Neural crest cell (in vitro differentiated cells): ENCODE results near the gene CWC22. TPM values are rescaled to one million over a fixed set of nuclear protein-coding genes. Genes with fewer than 3 reads are reported as not detected.
"Not testable (repeated sequence)": the region's sequence is repeated elsewhere in the genome, so short reads cannot be mapped to it uniquely, and the experiment has no call there.

Source experiments
- DNase-seq: peaks from one replicate; pipeline ENCODE4 v3.0.0; 2021; ENCODE audit warnings: low read depth, mixed read lengths, low spot score
- H3K27ac Mint-ChIP-seq: one replicate; pipeline ENCODE4 v1.8.0; 2021; ENCODE audit warnings: mild to moderate bottlenecking, mixed read lengths; ENCODE audit not compliant: unreplicated experiment
- H3K27me3 Mint-ChIP-seq: 2 replicates; pipeline ENCODE4 v1.8.0; 2021; ENCODE audit warnings: low read depth, mild to moderate bottlenecking, mixed read lengths
- H3K36me3 Mint-ChIP-seq: 2 replicates; pipeline ENCODE4 v1.8.0; 2021; ENCODE audit warnings: low read depth, mild to moderate bottlenecking, mixed read lengths
- H3K4me1 Mint-ChIP-seq: 2 replicates; pipeline ENCODE4 v1.8.0; 2021; ENCODE audit warnings: mixed read lengths
- H3K4me3 Mint-ChIP-seq: one replicate; pipeline ENCODE4 v1.8.0; 2021; ENCODE audit warnings: mild to moderate bottlenecking, mixed read lengths
- H3K9me3 Mint-ChIP-seq: 2 replicates; pipeline ENCODE4 v1.8.0; 2021; ENCODE audit warnings: mixed read lengths
- total RNA-seq: library from RNA; stranded (reverse); gene quantifications from 2 replicates; pipeline ENCODE4 v1.2.1, GENCODE V29; 2021
- TF ChIP-seq, protein P1 (sequence below): fragments of 200-600 bp; sonication (generic); conservative IDR thresholded peaks from 2 replicates; pipeline ENCODE4 v1.5.0; 2021; ENCODE audit warnings: antibody characterized with exemption, mild to moderate bottlenecking

The CWC22 gene
- total RNA-seq, 1 donor from 2014 or later = 25.8 TPM

- Mint-ChIP-seq H3K36me3 (no peaks in the 10 kb centered on the region), H3K27me3 (no peaks in the 10 kb centered on the region), H3K9me3 (no peaks in the 10 kb centered on the region), H3K4me1 (peaks cover 9% of the 10 kb centered on the region), H3K27ac (no peak overlapping the region), H3K4me3 (no peak overlapping the region)
- DNase-seq = no peak
- TF ChIP-seq, protein P1, sequence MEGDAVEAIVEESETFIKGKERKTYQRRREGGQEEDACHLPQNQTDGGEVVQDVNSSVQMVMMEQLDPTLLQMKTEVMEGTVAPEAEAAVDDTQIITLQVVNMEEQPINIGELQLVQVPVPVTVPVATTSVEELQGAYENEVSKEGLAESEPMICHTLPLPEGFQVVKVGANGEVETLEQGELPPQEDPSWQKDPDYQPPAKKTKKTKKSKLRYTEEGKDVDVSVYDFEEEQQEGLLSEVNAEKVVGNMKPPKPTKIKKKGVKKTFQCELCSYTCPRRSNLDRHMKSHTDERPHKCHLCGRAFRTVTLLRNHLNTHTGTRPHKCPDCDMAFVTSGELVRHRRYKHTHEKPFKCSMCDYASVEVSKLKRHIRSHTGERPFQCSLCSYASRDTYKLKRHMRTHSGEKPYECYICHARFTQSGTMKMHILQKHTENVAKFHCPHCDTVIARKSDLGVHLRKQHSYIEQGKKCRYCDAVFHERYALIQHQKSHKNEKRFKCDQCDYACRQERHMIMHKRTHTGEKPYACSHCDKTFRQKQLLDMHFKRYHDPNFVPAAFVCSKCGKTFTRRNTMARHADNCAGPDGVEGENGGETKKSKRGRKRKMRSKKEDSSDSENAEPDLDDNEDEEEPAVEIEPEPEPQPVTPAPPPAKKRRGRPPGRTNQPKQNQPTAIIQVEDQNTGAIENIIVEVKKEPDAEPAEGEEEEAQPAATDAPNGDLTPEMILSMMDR = no peak
These were observed 67.8 kb downstream of the CWC22 start for GRCh38 chr2:179939259-179939658.

DNA sequence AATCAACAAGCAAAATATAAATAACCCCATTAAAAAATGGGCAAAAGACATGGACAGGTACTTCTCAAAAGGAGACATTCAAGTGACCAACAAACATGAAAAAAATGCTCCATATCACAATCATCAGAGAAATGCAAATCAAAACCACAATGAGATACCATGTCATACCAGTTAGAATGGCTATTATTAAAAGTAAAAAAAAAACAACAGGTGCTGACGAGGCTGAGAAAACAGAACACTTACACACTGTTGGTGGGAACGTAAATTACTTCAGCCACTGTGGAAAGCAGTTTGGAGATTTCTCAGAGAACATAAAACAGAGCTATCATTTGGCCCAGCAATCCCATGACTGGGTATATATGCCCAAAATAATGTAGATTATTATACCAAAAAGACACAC, 69.1 kb downstream of the CWC22 start:
- DNase-seq = no peak
- no peaks in the 10 kb centered on the region for H3K9me3 Mint-ChIP-seq
- TF ChIP-seq, protein P1 = no peak
- H3K27me3 Mint-ChIP-seq = no peaks in the 10 kb centered on the region
- H3K27ac Mint-ChIP-seq = no peak overlapping the region
- no peak overlapping the region for H3K4me3 Mint-ChIP-seq
- H3K36me3 Mint-ChIP-seq = peaks cover 4% of the 10 kb centered on the region
- peaks cover 9% of the 10 kb centered on the region for H3K4me1 Mint-ChIP-seq

- no peak overlapping the region for H3K4me3 Mint-ChIP-seq
- TF ChIP-seq, protein P1 = peak; percentile 65
- DNase-seq = peak; percentile 16
- no peaks in the 10 kb centered on the region for H3K27me3 Mint-ChIP-seq
- H3K4me1 Mint-ChIP-seq = peaks cover 9% of the 10 kb centered on the region
- peaks cover 5% of the 10 kb centered on the region for H3K36me3 Mint-ChIP-seq
- H3K27ac Mint-ChIP-seq = no peak overlapping the region
- peaks cover under 1% of the 10 kb centered on the region for H3K9me3 Mint-ChIP-seq
These were observed 70.4 kb downstream of the CWC22 start for GRCh38 chr2:179936654-179937053.

DNA sequence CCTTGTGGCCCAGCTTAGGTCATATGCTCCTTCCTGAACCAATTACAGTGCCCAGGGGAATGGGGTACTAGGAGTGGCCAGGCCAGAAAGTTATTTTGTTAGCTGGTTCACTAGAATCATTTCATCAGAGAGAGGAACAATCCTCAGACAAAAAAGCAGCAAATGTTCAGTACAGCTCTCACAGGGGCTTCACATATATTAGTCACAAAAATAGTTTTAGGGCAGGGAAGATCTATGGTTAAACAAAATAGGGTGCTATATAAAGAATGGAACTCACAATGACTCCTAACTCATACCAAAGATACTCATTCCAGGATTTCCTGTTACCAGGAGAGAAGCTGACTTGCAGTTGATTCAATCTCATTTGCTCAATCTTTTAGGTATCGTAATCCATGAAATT, 71.0 kb downstream of the CWC22 start:
- peaks cover 10% of the 10 kb centered on the region for H3K36me3 Mint-ChIP-seq
- H3K4me1 Mint-ChIP-seq = peaks cover 9% of the 10 kb centered on the region
- no peak for DNase-seq
- H3K27me3 Mint-ChIP-seq = no peaks in the 10 kb centered on the region
- no peak overlapping the region for H3K27ac Mint-ChIP-seq
- TF ChIP-seq, protein P1 = no peak
- H3K9me3 Mint-ChIP-seq = peaks cover 5% of the 10 kb centered on the region
- no peak overlapping the region for H3K4me3 Mint-ChIP-seq

GRCh38 chr2:179932786-179933185, 74.3 kb downstream of the CWC22 start:
- no peak for DNase-seq
- TF ChIP-seq, protein P1 = no peak
- H3K27ac Mint-ChIP-seq = no peak overlapping the region
- peaks cover 12% of the 10 kb centered on the region for H3K9me3 Mint-ChIP-seq
- peaks cover 30% of the 10 kb centered on the region for H3K36me3 Mint-ChIP-seq
- H3K4me3 Mint-ChIP-seq = no peak overlapping the region
- no peaks in the 10 kb centered on the region for H3K27me3 Mint-ChIP-seq
- peaks cover 9% of the 10 kb centered on the region for H3K4me1 Mint-ChIP-seq

- Mint-ChIP-seq H3K9me3 (peaks cover 18% of the 10 kb centered on the region), H3K27ac (no peak overlapping the region), H3K4me1 (peaks cover 9% of the 10 kb centered on the region), H3K4me3 (no peak overlapping the region), H3K36me3 (peaks cover 35% of the 10 kb centered on the region), H3K27me3 (no peaks in the 10 kb centered on the region)
- TF ChIP-seq, protein P1 = no peak
- no peak for DNase-seq
These were observed 75.6 kb downstream of the CWC22 start for GRCh38 chr2:179931502-179931901.

- H3K27me3 Mint-ChIP-seq, DNase-seq, H3K4me1 Mint-ChIP-seq, H3K4me3 Mint-ChIP-seq, H3K27ac Mint-ChIP-seq: not testable (repeated sequence)
- Mint-ChIP-seq H3K9me3 (peaks cover 25% of the 10 kb centered on the region), H3K36me3 (peaks cover 39% of the 10 kb centered on the region)
These were observed 77.1 kb downstream of the CWC22 start for GRCh38 chr2:179929997-179930396.
